ENCODE data around the gene MICB. TPM values are rescaled to one million over a fixed set of nuclear protein-coding genes. Genes with fewer than 3 reads are reported as not detected.
A peak's percentile ranks its signal among the peaks of the same experiment; 100 is the strongest.

MICB gene
- total and polyA plus RNA-seq, 7 donors = 0.71 to 7.7 (median 1.5) TPM

GRCh38 chr6:31468311-31468710 lies 29.6 kb upstream of the MICB start:
- H3K9me3 ChIP-seq = no peaks in the 10 kb centered on the region
- WGBS, 2 donors = 91 to 92% methylated on average over 2 of the region's 2 CpGs
- H3K4me3 ChIP-seq = no peak overlapping the region

DNA sequence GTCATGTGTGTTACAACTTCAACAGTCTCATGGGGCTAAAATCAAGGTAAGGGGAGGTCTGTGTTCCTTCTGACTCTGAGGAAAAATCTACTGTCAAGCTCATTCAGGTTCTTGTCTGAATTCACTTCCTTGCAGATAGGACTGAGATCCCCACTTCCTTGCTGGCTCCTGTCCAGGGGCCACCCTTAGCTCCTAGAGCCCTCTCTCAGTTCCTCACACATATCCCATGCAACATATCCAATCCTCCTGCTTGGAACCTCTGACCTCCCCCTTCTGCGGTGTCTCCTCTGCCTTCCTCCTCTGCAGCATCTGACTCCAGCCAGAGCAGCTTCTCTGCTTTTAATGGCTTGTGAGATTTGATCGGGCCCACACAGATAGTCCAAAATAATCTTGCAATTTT lies 27.1 kb upstream of the MICB start:
- Histone ChIP-seq H3K9me3 (no peaks in the 10 kb centered on the region), H3K4me3 (no peak overlapping the region), H3K27ac (no peak overlapping the region), H3K27me3 (no peaks in the 10 kb centered on the region), H3K36me3 (no peaks in the 10 kb centered on the region), H3K4me1 (no peaks in the 10 kb centered on the region)
- WGBS, 2 donors = 63 to 89% methylated on average over 2 of the region's 2 CpGs
- TF ChIP-seq EP300 (IDR thresholded peaks at IDR 0.05) (no peak), POLR2AphosphoS5 (IDR thresholded peaks at IDR 0.05) (no peak), CTCF (IDR thresholded peaks at IDR 0.05) (no peak), POLR2A (IDR thresholded peaks at IDR 0.05) (no peak)
- intact Hi-C loops (cut with DNase I) = no loop called here
- DNase-seq = peak; percentile 36

More at GRCh38 chr6:31468311-31468710, 29.6 kb upstream of the MICB start:
- Histone ChIP-seq H3K27me3 (no peaks in the 10 kb centered on the region), H3K4me1 (peaks cover 0 to under 1% (median 0%) of the 10 kb centered on the region in 4 donors), H3K36me3 (no peaks in the 10 kb centered on the region), H3K27ac (no peak overlapping the region)
- intact Hi-C loops (cut with DNase I) = no loop called here
- TF ChIP-seq POLR2A (IDR thresholded peaks at IDR 0.05) (no peak), CTCF (IDR thresholded peaks at IDR 0.05) (no peak), EP300 (IDR thresholded peaks at IDR 0.05) (no peak), POLR2AphosphoS5 (IDR thresholded peaks at IDR 0.05) (no peak)
- DNase-seq = no peak

DNA sequence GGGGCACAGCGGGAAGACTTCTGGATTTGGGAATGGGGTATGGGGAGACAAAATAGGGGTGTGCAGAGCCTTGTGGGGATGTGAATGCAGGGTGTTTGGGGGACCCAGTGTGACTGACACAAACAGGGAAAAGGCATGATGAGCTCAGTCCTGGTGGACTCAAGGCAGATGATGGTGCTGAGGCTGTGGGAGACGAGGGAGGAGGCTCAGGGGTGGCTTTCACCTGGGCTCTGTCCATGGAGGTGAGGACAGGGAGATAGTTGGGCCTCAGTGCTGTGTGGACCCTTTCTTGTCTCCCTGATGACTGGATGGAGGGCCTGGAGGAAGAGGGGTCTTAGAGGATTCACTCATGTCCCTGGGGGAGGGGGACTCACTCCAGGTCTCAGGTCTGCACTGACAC lies 26.2 kb upstream of the MICB start:
- Histone ChIP-seq H3K4me3 (no peak overlapping the region), H3K4me1 (no peaks in the 10 kb centered on the region), H3K27me3 (no peaks in the 10 kb centered on the region), H3K9me3 (no peaks in the 10 kb centered on the region), H3K36me3 (no peaks in the 10 kb centered on the region), H3K27ac (no peak overlapping the region)
- peak; percentile 39 for DNase-seq
- TF ChIP-seq POLR2A (IDR thresholded peaks at IDR 0.05) (no peak), POLR2AphosphoS5 (IDR thresholded peaks at IDR 0.05) (no peak), CTCF (IDR thresholded peaks at IDR 0.05) (no peak), EP300 (IDR thresholded peaks at IDR 0.05) (no peak)
- intact Hi-C loops (cut with DNase I) = no loop called here
- 92 to 96% methylated on average over 2 of the region's 2 CpGs for WGBS, 2 donors

GRCh38 chr6:31472259-31472658 lies 25.7 kb upstream of the MICB start:
- H3K4me3 ChIP-seq = no peak overlapping the region
- TF ChIP-seq POLR2A (IDR thresholded peaks at IDR 0.05) (no peak), POLR2AphosphoS5 (IDR thresholded peaks at IDR 0.05) (no peak), EP300 (IDR thresholded peaks at IDR 0.05) (no peak), CTCF (IDR thresholded peaks at IDR 0.05) (no peak)
- H3K27me3 ChIP-seq = no peaks in the 10 kb centered on the region
- no peak for DNase-seq
- 41 to 94% methylated on average over 2 of the region's 2 CpGs for WGBS, 2 donors
- no peaks in the 10 kb centered on the region for H3K4me1 ChIP-seq
- intact Hi-C loops (cut with DNase I) = no loop called here
- no peaks in the 10 kb centered on the region for H3K9me3 ChIP-seq
- H3K36me3 ChIP-seq = no peaks in the 10 kb centered on the region
- H3K27ac ChIP-seq = no peak overlapping the region

GRCh38 chr6:31473244-31473643 lies 24.7 kb upstream of the MICB start:
- WGBS, 2 donors = 90 to 92% methylated on average over 4 of the region's 4 CpGs
- H3K27me3 ChIP-seq = no peaks in the 10 kb centered on the region
- no peak for TF ChIP-seq POLR2A (IDR thresholded peaks at IDR 0.05)
- no peak for TF ChIP-seq POLR2AphosphoS5 (IDR thresholded peaks at IDR 0.05)
- no peak for TF ChIP-seq CTCF (IDR thresholded peaks at IDR 0.05)
- TF ChIP-seq EP300 (IDR thresholded peaks at IDR 0.05) = no peak
- H3K36me3 ChIP-seq = no peaks in the 10 kb centered on the region
- H3K4me3 ChIP-seq = no peak overlapping the region
- no peaks in the 10 kb centered on the region for H3K4me1 ChIP-seq
- DNase-seq = no peak
- no peaks in the 10 kb centered on the region for H3K9me3 ChIP-seq
- H3K27ac ChIP-seq = no peak overlapping the region
- intact Hi-C loops (cut with DNase I) = no loop called here

All from sigmoid colon (tissue), 7 donors.